Neutrophil (primary cell): ENCODE measurements around the gene PGP.

Source experiments
- H3K27ac ChIP-seq: fragments of 200-600 bp; sonication (generic); 2 replicates; pipeline ENCODE4 v1.5.1; 2016; ENCODE audit warnings: mild to moderate bottlenecking, moderate library complexity
- H3K27me3 ChIP-seq: fragments of 200-600 bp; sonication (generic); 2 replicates; pipeline ENCODE4 v1.6.0; 2016; ENCODE audit warnings: mild to moderate bottlenecking
- H3K36me3 ChIP-seq: fragments of 200-600 bp; sonication (generic); 2 replicates; pipeline ENCODE4 v1.5.1; 2017
- H3K4me1 ChIP-seq, 2 experiments: fragments of 200-600 bp in 1 of 2; sonication (generic) in 1 of 2; 1 replicate in 1 of 2; 2 replicates in 1 of 2; pipeline versions ENCODE4 v1.5.1 to v1.6.1; 2013 to 2016; ENCODE audit warnings: low read depth in 1 of 2, low read length in 1 of 2, mild to moderate bottlenecking in 1 of 2, moderate library complexity in 1 of 2; ENCODE audit not compliant: control insufficient read depth in 1 of 2, insufficient read depth in 1 of 2
- H3K4me3 ChIP-seq, 2 experiments: fragments of 200-600 bp in 1 of 2; sonication (generic) in 1 of 2; 1 replicate in 1 of 2; 2 replicates in 1 of 2; pipeline ENCODE4 v1.5.1; 2013 to 2016; ENCODE audit warnings: low read depth in 1 of 2, low read length in 1 of 2, mild to moderate bottlenecking in 1 of 2, moderate library complexity in 1 of 2
- H3K9me3 ChIP-seq: fragments of 200-600 bp; sonication (generic); 2 replicates; pipeline ENCODE4 v1.5.1; 2016
- CTCF ChIP-seq: fragments of 200-600 bp; sonication (generic); IDR thresholded peaks from 2 replicates; pipeline ENCODE4 v1.5.1; 2016; ENCODE audit warnings: antibody characterized with exemption

Gene PGP

GRCh38 chr16:2196981-2197511 lies 17.6 kb downstream of the PGP start:
- H3K4me1 ChIP-seq: peaks cover 0 to 11% of the 10 kb centered on the region in 2 experiments
- no peaks in the 10 kb centered on the region for H3K9me3 ChIP-seq
- H3K27me3 ChIP-seq: peaks cover 88% of the 10 kb centered on the region
- TF ChIP-seq CTCF: no peak
- no peaks in the 10 kb centered on the region for H3K36me3 ChIP-seq
- no peak overlapping the region for H3K27ac ChIP-seq
- no peak overlapping the region for H3K4me3 ChIP-seq

- Histone ChIP-seq H3K4me3 (no peak within 1 kb of the TSS), H3K27me3 (peaks cover 81% of the 10 kb centered on the region), H3K36me3 (no peaks in the 10 kb centered on the region), H3K27ac (no peak within 1 kb of the TSS), H3K9me3 (no peaks in the 10 kb centered on the region), H3K4me1 (peaks cover 0 to 11% of the 10 kb centered on the region in 2 experiments)
- TF ChIP-seq CTCF: no peak
Observed at GRCh38 chr16:2196162-2196980, 18.3 kb downstream of the PGP start, which contains the start of gene CASKIN1. Gene CASKIN1 (minus strand): TSS chr16:2196605. CDS start chr16:2196432, 173 bp downstream.

- Histone ChIP-seq H3K9me3 (no peaks in the 10 kb centered on the region), H3K4me1 (peaks cover 0 to 11% of the 10 kb centered on the region in 2 experiments), H3K27me3 (peaks cover 76% of the 10 kb centered on the region), H3K36me3 (no peaks in the 10 kb centered on the region), H3K4me3 (no peak overlapping the region), H3K27ac (no peak overlapping the region)
- TF ChIP-seq CTCF: no peak
Observed at GRCh38 chr16:2195322-2196161, 19.1 kb downstream of the PGP start.

- H3K4me1 ChIP-seq: peaks cover 0 to 11% of the 10 kb centered on the region in 2 experiments
- no peak overlapping the region for H3K27ac ChIP-seq
- no peaks in the 10 kb centered on the region for H3K36me3 ChIP-seq
- TF ChIP-seq CTCF: peak; percentile 30
- no peaks in the 10 kb centered on the region for H3K9me3 ChIP-seq
- H3K4me3 ChIP-seq: no peak overlapping the region
- peaks cover 70% of the 10 kb centered on the region for H3K27me3 ChIP-seq
Observed at GRCh38 chr16:2194852-2195321, 19.8 kb downstream of the PGP start.

- no peak overlapping the region for H3K27ac ChIP-seq
- no peaks in the 10 kb centered on the region for H3K36me3 ChIP-seq
- no peak for TF ChIP-seq CTCF
- peaks cover 64% of the 10 kb centered on the region for H3K27me3 ChIP-seq
- H3K4me1 ChIP-seq: peaks cover 0 to 11% of the 10 kb centered on the region in 2 experiments
- no peak overlapping the region for H3K4me3 ChIP-seq
- no peaks in the 10 kb centered on the region for H3K9me3 ChIP-seq
Observed at GRCh38 chr16:2194166-2194834, 20.3 kb downstream of the PGP start.
